ENCODE measurements around the gene GNRH2. TPM values are rescaled to one million over a fixed set of nuclear protein-coding genes. Genes with fewer than 3 reads are reported as not detected.

Gene GNRH2
- total RNA-seq, 1 donor from 2014 or later = 2.1 TPM

DNA sequence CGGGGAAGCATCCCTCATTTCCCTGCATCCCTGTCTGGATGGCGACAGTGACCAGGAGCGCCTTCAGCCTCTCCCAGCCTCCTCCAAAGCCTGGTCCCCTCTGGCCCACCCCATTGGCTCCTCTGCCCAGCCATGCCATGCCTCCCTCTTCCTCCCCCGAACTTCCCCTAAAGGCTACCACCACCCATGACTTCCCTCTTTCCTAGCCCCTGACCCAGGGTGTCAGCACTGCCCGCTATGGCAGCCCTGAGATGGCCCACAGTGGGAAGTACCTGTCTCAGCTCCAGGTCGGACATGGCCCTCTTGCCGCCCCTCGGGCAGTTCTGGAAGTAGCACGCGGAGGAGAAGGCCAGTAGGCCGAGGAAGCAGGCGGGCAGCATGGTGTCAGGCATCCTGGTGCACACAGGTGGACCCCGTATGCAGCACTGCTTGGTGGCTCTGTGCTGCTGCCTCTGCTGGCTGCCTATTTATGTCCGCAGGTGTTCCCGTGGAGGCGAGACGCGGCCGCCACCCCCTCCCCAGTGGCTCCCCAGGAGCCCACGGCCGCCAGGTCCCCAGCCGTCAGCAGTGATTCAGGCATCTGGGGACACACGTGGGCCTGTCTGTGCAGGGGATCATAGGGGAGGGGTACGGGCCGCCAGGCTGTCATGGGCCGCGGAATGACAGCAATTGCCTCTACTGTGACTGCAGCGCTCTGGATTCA, 41.0 kb downstream of the GNRH2 start, which contains the start of gene AVP:
TSS of gene AVP (minus strand) at position 442 of the 703 bp plus-strand sequence. CDS start at position 392, 50 bp downstream.
- no peak within 1 kb of the TSS for H3K27ac Mint-ChIP-seq
- H3K27me3 Mint-ChIP-seq (ENCODE audit: insufficient read depth) = peaks cover 50% of the 10 kb centered on the region
- H3K4me3 Mint-ChIP-seq = peak within 1 kb of the TSS; percentile 53
- no peaks in the 10 kb centered on the region for H3K9me3 Mint-ChIP-seq
- intact Hi-C loops (cut with micrococcal nuclease) = no loop called here
- no peaks in the 10 kb centered on the region for H3K36me3 Mint-ChIP-seq (ENCODE audit: low read depth)
- DNase-seq (ENCODE audit: low spot score) = no peak
- no peaks in the 10 kb centered on the region for H3K4me1 Mint-ChIP-seq (ENCODE audit: low read depth)

DNA sequence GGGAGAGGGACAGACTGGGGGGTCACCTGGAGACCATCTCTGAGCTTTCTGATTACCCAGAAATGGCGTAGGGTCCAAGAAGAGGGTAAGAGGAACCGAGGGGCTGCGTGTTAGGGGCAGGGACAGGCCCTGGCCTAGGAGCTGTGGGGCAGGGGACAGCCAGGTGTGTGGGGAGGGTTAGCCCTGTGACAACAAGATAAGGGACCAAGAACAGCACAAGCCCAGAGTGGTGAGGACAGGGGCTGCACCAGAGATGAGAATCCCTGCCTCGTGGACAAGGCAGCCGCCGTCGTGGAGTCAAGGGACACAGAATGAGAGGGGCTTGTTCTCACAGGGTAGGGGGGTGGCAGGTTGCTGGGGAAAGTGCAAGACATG, 41.6 kb downstream of the GNRH2 start:
- H3K36me3 Mint-ChIP-seq (ENCODE audit: low read depth) = no peaks in the 10 kb centered on the region
- DNase-seq (ENCODE audit: low spot score) = no peak
- intact Hi-C loops (cut with micrococcal nuclease) = no loop called here
- H3K27ac Mint-ChIP-seq = no peak overlapping the region
- H3K4me3 Mint-ChIP-seq = no peak overlapping the region
- H3K9me3 Mint-ChIP-seq = no peaks in the 10 kb centered on the region
- H3K27me3 Mint-ChIP-seq (ENCODE audit: insufficient read depth) = peaks cover 50% of the 10 kb centered on the region
- no peaks in the 10 kb centered on the region for H3K4me1 Mint-ChIP-seq (ENCODE audit: low read depth)

DNA sequence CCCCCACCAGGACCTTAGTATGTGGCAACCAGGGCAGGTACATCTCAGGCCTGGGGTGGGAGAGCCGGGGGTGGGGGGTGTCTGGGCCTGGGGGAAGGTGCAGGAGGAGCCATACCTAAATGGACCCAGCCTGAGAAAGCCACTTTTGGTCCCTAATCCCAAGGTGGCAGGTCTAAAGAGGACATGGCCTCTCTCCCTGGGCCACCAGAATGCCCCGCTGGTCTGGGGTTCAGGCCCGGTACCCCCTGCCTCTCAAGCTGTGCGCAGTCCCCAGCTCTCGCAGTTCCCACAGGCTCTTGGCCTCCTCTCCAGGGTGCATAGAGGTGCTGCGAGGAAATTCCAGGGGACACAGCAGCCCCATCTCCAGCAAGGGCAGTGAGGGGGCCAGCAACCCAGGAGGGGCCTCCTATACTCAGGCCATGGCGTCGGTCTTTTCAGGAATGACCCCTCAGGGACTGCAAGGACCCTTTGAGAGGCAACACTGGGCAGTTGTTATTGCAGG, 42.2 kb downstream of the GNRH2 start:
- Mint-ChIP-seq H3K27me3 (ENCODE audit: insufficient read depth) (peaks cover 48% of the 10 kb centered on the region), H3K4me1 (ENCODE audit: low read depth) (peaks cover 5% of the 10 kb centered on the region), H3K9me3 (no peaks in the 10 kb centered on the region), H3K4me3 (no peak overlapping the region), H3K36me3 (ENCODE audit: low read depth) (no peaks in the 10 kb centered on the region), H3K27ac (no peak overlapping the region)
- intact Hi-C loops (cut with micrococcal nuclease) = no loop called here
- DNase-seq (ENCODE audit: low spot score) = no peak

DNA sequence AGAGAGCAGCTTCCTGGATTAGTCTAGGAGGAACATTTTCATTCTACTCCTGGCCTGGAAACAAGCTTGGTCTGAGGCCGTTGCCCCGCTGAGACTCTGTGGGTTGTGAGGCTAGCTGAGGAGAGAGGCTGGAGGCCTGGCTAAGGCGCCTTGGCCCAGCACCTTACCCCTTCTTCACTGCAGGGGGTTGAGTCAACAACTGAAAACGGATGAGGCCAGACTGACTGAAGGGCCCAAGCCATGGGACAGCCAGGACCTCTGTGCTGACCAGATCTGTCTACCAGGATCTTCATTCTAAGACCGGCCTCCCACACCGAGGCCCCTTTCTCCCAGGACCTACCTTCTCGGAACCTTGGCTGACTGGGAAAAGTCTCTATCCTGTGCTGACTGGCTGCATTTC, 44.6 kb downstream of the GNRH2 start:
- peaks cover 45% of the 10 kb centered on the region for H3K27me3 Mint-ChIP-seq (ENCODE audit: insufficient read depth)
- H3K9me3 Mint-ChIP-seq = no peaks in the 10 kb centered on the region
- no peak overlapping the region for H3K4me3 Mint-ChIP-seq
- no peak for DNase-seq (ENCODE audit: low spot score)
- intact Hi-C loops (cut with micrococcal nuclease) = no loop called here
- peaks cover 2% of the 10 kb centered on the region for H3K36me3 Mint-ChIP-seq (ENCODE audit: low read depth)
- peaks cover 11% of the 10 kb centered on the region for H3K4me1 Mint-ChIP-seq (ENCODE audit: low read depth)
- H3K27ac Mint-ChIP-seq = no peak overlapping the region

DNA sequence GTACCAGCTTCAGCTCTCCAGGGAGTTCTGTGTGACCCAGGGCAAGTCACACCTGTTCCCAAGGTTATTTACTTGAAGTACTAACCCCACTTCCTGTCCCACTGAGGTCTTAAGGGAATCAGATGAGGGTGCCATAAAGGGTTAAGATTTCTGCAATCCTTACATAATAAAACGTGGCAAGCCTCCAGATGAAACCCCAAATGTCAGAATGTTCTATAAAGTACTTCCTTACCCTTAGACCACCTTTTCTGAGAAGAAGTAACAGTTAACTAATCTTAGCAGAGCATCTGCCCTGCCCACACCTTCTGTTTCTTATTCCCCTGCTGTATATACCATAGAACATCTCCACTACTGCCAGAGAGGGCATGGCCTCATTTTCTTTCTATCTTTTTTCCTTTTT, 47.1 kb downstream of the GNRH2 start:
- Mint-ChIP-seq H3K27me3 (ENCODE audit: insufficient read depth) (peaks cover 32% of the 10 kb centered on the region), H3K9me3 (no peaks in the 10 kb centered on the region), H3K36me3 (ENCODE audit: low read depth) (peaks cover 2% of the 10 kb centered on the region), H3K4me3 (no peak overlapping the region), H3K4me1 (ENCODE audit: low read depth) (peaks cover 11% of the 10 kb centered on the region), H3K27ac (no peak overlapping the region)
- no peak for DNase-seq (ENCODE audit: low spot score)
- intact Hi-C loops (cut with micrococcal nuclease) = no loop called here

DNA sequence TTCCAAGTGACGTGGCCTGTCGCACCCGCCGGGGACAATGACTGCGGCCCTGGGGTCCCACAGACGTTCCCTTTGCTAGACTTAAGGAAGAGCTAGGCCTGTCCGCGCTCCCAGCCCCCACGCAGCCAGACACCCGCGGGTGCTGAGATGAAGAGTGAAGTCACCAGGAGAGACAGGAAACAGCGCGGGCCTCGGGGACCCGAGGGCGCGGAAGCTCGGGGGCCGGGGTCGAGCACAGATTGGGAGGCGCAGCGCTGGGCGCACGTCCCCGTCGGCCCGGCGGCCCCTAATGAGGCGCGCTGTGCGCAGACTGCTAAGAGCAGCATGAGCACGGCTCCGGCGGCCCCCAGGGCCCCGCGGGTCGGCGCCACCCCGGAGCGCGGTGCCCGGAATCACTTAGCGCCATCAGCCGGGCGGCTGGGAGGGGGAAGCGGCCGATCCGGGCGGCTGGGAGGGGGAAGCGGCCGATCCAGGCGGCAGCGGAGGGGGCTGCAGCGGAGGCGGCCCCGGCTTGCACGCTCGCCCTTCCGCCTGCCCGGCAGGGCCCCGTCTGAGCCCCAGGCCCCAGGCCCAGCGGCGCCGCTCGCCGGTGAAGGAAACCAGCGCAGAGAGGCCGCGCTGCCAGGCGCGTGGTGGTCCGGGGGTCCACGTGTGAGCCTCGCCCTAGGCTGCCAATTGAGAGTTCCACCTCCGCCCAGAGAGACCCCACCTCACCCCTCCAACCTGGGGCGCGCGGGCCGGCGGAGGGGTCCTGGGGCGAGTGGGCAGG, 49.4 kb downstream of the GNRH2 start:
- Mint-ChIP-seq H3K9me3 (no peaks in the 10 kb centered on the region), H3K4me3 (peak overlapping the region; percentile 85), H3K27me3 (ENCODE audit: insufficient read depth) (peaks cover 34% of the 10 kb centered on the region), H3K4me1 (ENCODE audit: low read depth) (peaks cover 11% of the 10 kb centered on the region), H3K27ac (peak overlapping the region; percentile 83), H3K36me3 (ENCODE audit: low read depth) (peaks cover 2% of the 10 kb centered on the region)
- intact Hi-C loops (cut with micrococcal nuclease) = loop anchor here (2.0 kb wide), 1 partner anchor 38 kb away; no protein-coding TSS in a partner anchor
- no peak for DNase-seq (ENCODE audit: low spot score)

DNA sequence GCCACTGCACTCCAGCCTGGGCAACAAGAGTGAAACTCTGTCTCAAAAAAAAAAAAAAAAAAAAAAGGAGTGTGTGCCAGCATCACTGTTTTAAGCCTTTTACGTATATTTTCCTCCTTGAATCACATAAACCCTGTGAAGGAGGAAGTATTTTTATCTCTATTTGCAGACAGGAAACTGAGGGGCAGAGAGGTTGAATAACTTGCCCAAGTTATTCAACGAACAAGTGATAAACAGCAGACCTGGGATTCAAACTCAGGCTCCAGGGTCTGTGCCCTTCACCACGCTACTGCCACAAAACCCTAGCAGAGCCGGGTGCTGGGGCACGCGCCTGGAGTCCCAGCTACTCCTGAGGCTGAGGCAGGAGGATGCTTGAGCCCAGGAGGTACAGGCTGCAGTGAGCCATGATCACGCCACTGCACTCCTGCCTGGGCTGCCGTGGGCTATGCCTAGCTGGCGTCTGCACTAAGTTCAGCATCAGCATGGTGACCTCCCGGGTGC, 50.5 kb downstream of the GNRH2 start:
- no peak overlapping the region for H3K27ac Mint-ChIP-seq
- no peak overlapping the region for H3K4me3 Mint-ChIP-seq
- peaks cover 11% of the 10 kb centered on the region for H3K4me1 Mint-ChIP-seq (ENCODE audit: low read depth)
- peaks cover 2% of the 10 kb centered on the region for H3K36me3 Mint-ChIP-seq (ENCODE audit: low read depth)
- H3K27me3 Mint-ChIP-seq (ENCODE audit: insufficient read depth) = peaks cover 37% of the 10 kb centered on the region
- H3K9me3 Mint-ChIP-seq = no peaks in the 10 kb centered on the region
- intact Hi-C loops (cut with micrococcal nuclease) = loop anchor here (2.0 kb wide), 1 partner anchor 39 kb away; no protein-coding TSS in a partner anchor
- DNase-seq (ENCODE audit: low spot score) = no peak

DNA sequence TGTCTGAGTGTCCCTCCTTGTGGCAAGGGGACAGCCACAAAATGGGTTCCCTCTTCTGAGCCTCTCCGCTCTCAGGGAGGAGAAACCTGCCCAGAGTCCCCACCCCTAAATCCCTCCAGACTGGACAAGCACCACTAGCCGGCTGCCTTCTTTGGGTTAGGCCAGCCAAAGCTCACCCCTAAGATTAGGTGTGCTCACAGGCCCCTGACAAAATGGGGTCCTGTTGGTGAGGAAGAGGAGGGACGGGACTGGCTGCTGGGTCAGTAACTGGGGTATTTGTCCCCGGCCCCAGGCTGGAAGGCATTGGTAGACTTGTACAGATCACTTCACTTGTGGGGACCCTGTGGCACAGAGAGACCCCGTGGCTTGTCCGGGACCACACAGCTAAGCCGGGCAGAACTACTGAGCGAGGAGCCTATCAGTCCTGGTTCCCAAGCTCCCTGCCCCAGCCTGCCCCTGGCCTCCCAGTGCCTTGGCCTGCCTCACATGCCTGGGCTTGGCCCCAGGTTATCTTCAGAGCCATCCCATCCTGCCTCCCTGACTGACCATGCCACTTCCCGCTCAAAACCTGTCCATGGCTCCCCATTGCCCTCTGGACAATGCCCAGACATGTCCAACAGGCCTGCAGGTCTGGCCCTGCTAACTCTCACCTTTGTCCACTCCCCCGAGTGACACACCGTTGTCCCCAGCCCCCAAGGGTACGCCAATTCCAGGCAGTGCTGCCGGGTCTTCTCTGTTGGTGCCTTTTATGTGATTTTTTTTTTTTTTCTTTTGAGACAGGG, 51.6 kb downstream of the GNRH2 start:
- peaks cover 2% of the 10 kb centered on the region for H3K36me3 Mint-ChIP-seq (ENCODE audit: low read depth)
- intact Hi-C loops (cut with micrococcal nuclease) = no loop called here
- H3K4me1 Mint-ChIP-seq (ENCODE audit: low read depth) = peaks cover 11% of the 10 kb centered on the region
- H3K27me3 Mint-ChIP-seq (ENCODE audit: insufficient read depth) = peaks cover 31% of the 10 kb centered on the region
- no peak for DNase-seq (ENCODE audit: low spot score)
- no peak overlapping the region for H3K27ac Mint-ChIP-seq
- no peak overlapping the region for H3K4me3 Mint-ChIP-seq
- H3K9me3 Mint-ChIP-seq = no peaks in the 10 kb centered on the region

Other genes starting within 250 kb of the GNRH2 start
- gene CPXM1, start 243.0 kb upstream of the GNRH2 start, total RNA-seq = 0.31 and 0.76 TPM in 2 replicates
- not detected in 2 replicates for gene C20orf141, start 228.6 kb upstream of the GNRH2 start, total RNA-seq
- gene TMEM239, start 227.3 kb upstream of the GNRH2 start, total RNA-seq = not detected in 2 replicates
- gene PCED1A, start 203.0 kb upstream of the GNRH2 start, total RNA-seq = 24.0 and 27.9 TPM in 2 replicates
- 46.0 and 48.9 TPM in 2 replicates for gene VPS16, start 202.9 kb upstream of the GNRH2 start, total RNA-seq
- gene PTPRA, start 170.1 kb upstream of the GNRH2 start, total RNA-seq = 64.0 and 67.5 TPM in 2 replicates
- 106 and 114 TPM in 2 replicates for gene MRPS26, start 2.4 kb downstream of the GNRH2 start, total RNA-seq
- not detected in 2 replicates for gene OXT, start 28.0 kb downstream of the GNRH2 start, total RNA-seq
- gene AVP, start 41.1 kb downstream of the GNRH2 start, total RNA-seq = not detected in 2 replicates
- 25.4 TPM in 2 replicates for gene FASTKD5, start 116.2 kb downstream of the GNRH2 start, total RNA-seq
- 5.9 and 7.7 TPM in 2 replicates for gene UBOX5, start 116.2 kb downstream of the GNRH2 start, total RNA-seq
- gene LZTS3, start 129.9 kb downstream of the GNRH2 start, total RNA-seq = 0.54 and 0.78 TPM in 2 replicates
- gene DDRGK1, start 161.1 kb downstream of the GNRH2 start, total RNA-seq = 67.5 and 72.3 TPM in 2 replicates
- gene ITPA, start 165.9 kb downstream of the GNRH2 start, total RNA-seq = 93.3 and 96.0 TPM in 2 replicates
- gene SLC4A11, start 195.6 kb downstream of the GNRH2 start, total RNA-seq = 3.2 and 3.3 TPM in 2 replicates

Measured in activated T-helper 1 cell treated with anti-CD3 and anti-CD28 coated beads, Interleukin-12 subunit alpha, Interleukin-12 subunit beta, Interleukin-2, Interleukin-4 antibody, amounts not matched to agents 30 ng/mL and 10 ng/mL and 1 ng/mL, durations not matched to agents 14 hours and 24 hours and 36 hours (primary cell).